SK-N-SH treated with all-trans-retinoic acid at 6 μM for 48 hours (cell line): Measurements from ENCODE around the gene KRTAP10-1.

Source experiments
- ATAC-seq: fragments of 200-7000 bp; cut with Tn5 transposase; 3 replicates; pipeline ENCODE4 v1.9.1; 2020; ENCODE audit warnings: mild to moderate bottlenecking, moderate library complexity
- BACH2 ChIP-seq: fragments of 250-450 bp; sonication (Bioruptor Pico); IDR thresholded peaks from 2 replicates; pipeline ENCODE4 v1.9.0; 2021; ENCODE audit warnings: mild to moderate bottlenecking, borderline replicate concordance
- CSDC2 ChIP-seq: fragments of 250-450 bp; sonication (Bioruptor Pico); IDR thresholded peaks from 2 replicates; pipeline ENCODE4 v1.5.0; 2020; ENCODE audit warnings: mild to moderate bottlenecking, moderate library complexity
- ESRRG ChIP-seq: fragments of 250-450 bp; sonication (Bioruptor Pico); IDR thresholded peaks from 2 replicates; pipeline ENCODE4 v1.6.1; 2021; ENCODE audit warnings: mild to moderate bottlenecking
- GLIS3 ChIP-seq: fragments of 250-450 bp; sonication (Bioruptor Pico); IDR thresholded peaks from 2 replicates; pipeline ENCODE4 v1.5.0; 2020; ENCODE audit warnings: mild to moderate bottlenecking, moderate library complexity
- ISL1 ChIP-seq: fragments of 250-450 bp; sonication (Bioruptor Pico); IDR thresholded peaks from 2 replicates; pipeline ENCODE4 v2.1.2; 2022; ENCODE audit warnings: mild to moderate bottlenecking, moderate library complexity
- PPARA ChIP-seq: fragments of 250-450 bp; sonication (Bioruptor Pico); IDR thresholded peaks from 2 replicates; pipeline ENCODE4 v1.5.0; 2020; ENCODE audit warnings: mild to moderate bottlenecking, borderline replicate concordance
- RARB ChIP-seq: fragments of 250-450 bp; sonication (Bioruptor Pico); IDR thresholded peaks from 2 replicates; pipeline ENCODE4 v1.8.0; 2021; ENCODE audit warnings: mild to moderate bottlenecking, moderate library complexity
- SNAI2 ChIP-seq: fragments of 250-450 bp; sonication (Bioruptor Pico); IDR thresholded peaks from 2 replicates; pipeline ENCODE4 v1.5.0; 2020; ENCODE audit warnings: mild to moderate bottlenecking, moderate library complexity
- TCF4 ChIP-seq: fragments of 250-450 bp; sonication (Bioruptor Pico); IDR thresholded peaks from 2 replicates; pipeline ENCODE4 v1.8.0; 2021; ENCODE audit warnings: mild to moderate bottlenecking, moderate library complexity, borderline replicate concordance
- TOX ChIP-seq: fragments of 250-450 bp; sonication (Bioruptor Pico); IDR thresholded peaks from 2 replicates; pipeline ENCODE4 v1.8.0; 2021; ENCODE audit warnings: mild to moderate bottlenecking, moderate library complexity, borderline replicate concordance
- ZC3H10 ChIP-seq: fragments of 250-450 bp; sonication (Bioruptor Pico); IDR thresholded peaks from 2 replicates; pipeline ENCODE4 v1.5.1; 2021; ENCODE audit warnings: mild to moderate bottlenecking, moderate library complexity
- ZFP3 ChIP-seq: fragments of 250-450 bp; sonication (Bioruptor Pico); IDR thresholded peaks from 2 replicates; pipeline ENCODE4 v1.5.0; 2020; ENCODE audit warnings: mild to moderate bottlenecking, moderate library complexity
- ZFP30 ChIP-seq: fragments of 450-650 bp; formaldehyde crosslinking; IDR thresholded peaks from 2 replicates; pipeline ENCODE4 v1.5.0; 2022; ENCODE audit warnings: mild to moderate bottlenecking, moderate library complexity
- ZNF565 ChIP-seq: fragments of 450-650 bp; formaldehyde crosslinking; conservative IDR thresholded peaks from 2 replicates; pipeline ENCODE4 v1.5.0; 2020; ENCODE audit warnings: low read depth, mild to moderate bottlenecking, moderate library complexity
- ZNF70 ChIP-seq: fragments of 450-650 bp; formaldehyde crosslinking; IDR thresholded peaks from 2 replicates; pipeline ENCODE4 v1.5.0; 2020; ENCODE audit warnings: mild to moderate bottlenecking, moderate library complexity
- ZNF8 ChIP-seq: fragments of 450-650 bp; formaldehyde crosslinking; IDR thresholded peaks from 2 replicates; pipeline ENCODE4 v1.5.0; 2020; ENCODE audit warnings: mild to moderate bottlenecking, moderate library complexity
- TF ChIP-seq, protein P1 (sequence below): fragments of 250-450 bp; sonication (Bioruptor Pico); IDR thresholded peaks from 2 replicates; pipeline ENCODE4 v1.5.1; 2021; ENCODE audit warnings: mild to moderate bottlenecking, moderate library complexity
- TF ChIP-seq, protein P2 (sequence below): fragments of 250-450 bp; sonication (Bioruptor Pico); IDR thresholded peaks from 2 replicates; pipeline ENCODE4 v1.5.1; 2020; ENCODE audit warnings: low read depth, mild to moderate bottlenecking, moderate library complexity
- TF ChIP-seq, protein P3 (sequence below): fragments of 250-450 bp; sonication (Bioruptor Pico); IDR thresholded peaks from 2 replicates; pipeline ENCODE4 v1.8.0; 2020; ENCODE audit warnings: mild to moderate bottlenecking, moderate library complexity, borderline replicate concordance
- TF ChIP-seq, protein P4 (sequence below): fragments of 250-450 bp; sonication (Bioruptor Pico); IDR thresholded peaks from 2 replicates; pipeline ENCODE4 v1.8.0; 2021; ENCODE audit warnings: low read depth, mild to moderate bottlenecking, moderate library complexity, borderline replicate concordance
- TF ChIP-seq, protein P5 (sequence below): fragments of 250-450 bp; sonication (Bioruptor Pico); IDR thresholded peaks from 2 replicates; pipeline ENCODE4 v1.5.0; 2020; ENCODE audit warnings: mild to moderate bottlenecking, moderate library complexity

The KRTAP10-1 gene

DNA sequence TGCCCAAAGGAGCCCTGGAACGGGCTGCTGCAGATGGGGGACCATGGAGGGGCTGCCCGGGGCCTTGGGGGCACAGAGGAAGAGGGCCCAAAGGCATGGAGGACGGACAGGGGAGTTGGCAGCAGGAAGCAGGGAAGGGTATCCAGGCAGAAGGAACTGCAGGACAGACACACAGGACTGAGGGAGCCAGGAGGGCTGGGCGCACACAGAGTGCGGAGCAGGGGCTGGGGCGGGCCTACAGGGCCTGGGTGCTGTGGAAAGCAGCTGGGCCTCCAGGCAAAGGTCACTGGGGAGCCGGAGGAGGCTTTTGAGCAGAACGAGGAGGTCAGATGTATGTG, 28.1 kb downstream of the KRTAP10-1 start:
- ATAC-seq: no peak
- no peak for TF ChIP-seq ZNF8 (CRISPR knock-in tag)
- no peak for TF ChIP-seq ZFP30
- no peak for TF ChIP-seq ZNF70
- no peak for TF ChIP-seq ZFP3 (CRISPR knock-in tag)
- no peak for TF ChIP-seq BACH2 (CRISPR knock-in tag)
- TF ChIP-seq, protein P1, sequence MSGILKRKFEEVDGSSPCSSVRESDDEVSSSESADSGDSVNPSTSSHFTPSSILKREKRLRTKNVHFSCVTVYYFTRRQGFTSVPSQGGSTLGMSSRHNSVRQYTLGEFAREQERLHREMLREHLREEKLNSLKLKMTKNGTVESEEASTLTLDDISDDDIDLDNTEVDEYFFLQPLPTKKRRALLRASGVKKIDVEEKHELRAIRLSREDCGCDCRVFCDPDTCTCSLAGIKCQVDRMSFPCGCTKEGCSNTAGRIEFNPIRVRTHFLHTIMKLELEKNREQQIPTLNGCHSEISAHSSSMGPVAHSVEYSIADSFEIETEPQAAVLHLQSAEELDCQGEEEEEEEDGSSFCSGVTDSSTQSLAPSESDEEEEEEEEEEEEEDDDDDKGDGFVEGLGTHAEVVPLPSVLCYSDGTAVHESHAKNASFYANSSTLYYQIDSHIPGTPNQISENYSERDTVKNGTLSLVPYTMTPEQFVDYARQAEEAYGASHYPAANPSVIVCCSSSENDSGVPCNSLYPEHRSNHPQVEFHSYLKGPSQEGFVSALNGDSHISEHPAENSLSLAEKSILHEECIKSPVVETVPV (CRISPR knock-in tag): no peak
- no peak for TF ChIP-seq ESRRG
- TF ChIP-seq TOX: no peak
- TF ChIP-seq, protein P2, sequence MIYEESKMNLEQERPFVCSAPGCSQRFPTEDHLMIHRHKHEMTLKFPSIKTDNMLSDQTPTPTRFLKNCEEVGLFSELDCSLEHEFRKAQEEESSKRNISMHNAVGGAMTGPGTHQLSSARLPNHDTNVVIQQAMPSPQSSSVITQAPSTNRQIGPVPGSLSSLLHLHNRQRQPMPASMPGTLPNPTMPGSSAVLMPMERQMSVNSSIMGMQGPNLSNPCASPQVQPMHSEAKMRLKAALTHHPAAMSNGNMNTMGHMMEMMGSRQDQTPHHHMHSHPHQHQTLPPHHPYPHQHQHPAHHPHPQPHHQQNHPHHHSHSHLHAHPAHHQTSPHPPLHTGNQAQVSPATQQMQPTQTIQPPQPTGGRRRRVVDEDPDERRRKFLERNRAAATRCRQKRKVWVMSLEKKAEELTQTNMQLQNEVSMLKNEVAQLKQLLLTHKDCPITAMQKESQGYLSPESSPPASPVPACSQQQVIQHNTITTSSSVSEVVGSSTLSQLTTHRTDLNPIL: no peak
- TF ChIP-seq, protein P3, sequence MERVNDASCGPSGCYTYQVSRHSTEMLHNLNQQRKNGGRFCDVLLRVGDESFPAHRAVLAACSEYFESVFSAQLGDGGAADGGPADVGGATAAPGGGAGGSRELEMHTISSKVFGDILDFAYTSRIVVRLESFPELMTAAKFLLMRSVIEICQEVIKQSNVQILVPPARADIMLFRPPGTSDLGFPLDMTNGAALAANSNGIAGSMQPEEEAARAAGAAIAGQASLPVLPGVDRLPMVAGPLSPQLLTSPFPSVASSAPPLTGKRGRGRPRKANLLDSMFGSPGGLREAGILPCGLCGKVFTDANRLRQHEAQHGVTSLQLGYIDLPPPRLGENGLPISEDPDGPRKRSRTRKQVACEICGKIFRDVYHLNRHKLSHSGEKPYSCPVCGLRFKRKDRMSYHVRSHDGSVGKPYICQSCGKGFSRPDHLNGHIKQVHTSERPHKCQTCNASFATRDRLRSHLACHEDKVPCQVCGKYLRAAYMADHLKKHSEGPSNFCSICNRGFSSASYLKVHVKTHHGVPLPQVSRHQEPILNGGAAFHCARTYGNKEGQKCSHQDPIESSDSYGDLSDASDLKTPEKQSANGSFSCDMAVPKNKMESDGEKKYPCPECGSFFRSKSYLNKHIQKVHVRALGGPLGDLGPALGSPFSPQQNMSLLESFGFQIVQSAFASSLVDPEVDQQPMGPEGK (CRISPR knock-in tag): no peak
- TF ChIP-seq RARB (CRISPR knock-in tag): no peak
- TF ChIP-seq SNAI2: no peak
- TF ChIP-seq, protein P4, sequence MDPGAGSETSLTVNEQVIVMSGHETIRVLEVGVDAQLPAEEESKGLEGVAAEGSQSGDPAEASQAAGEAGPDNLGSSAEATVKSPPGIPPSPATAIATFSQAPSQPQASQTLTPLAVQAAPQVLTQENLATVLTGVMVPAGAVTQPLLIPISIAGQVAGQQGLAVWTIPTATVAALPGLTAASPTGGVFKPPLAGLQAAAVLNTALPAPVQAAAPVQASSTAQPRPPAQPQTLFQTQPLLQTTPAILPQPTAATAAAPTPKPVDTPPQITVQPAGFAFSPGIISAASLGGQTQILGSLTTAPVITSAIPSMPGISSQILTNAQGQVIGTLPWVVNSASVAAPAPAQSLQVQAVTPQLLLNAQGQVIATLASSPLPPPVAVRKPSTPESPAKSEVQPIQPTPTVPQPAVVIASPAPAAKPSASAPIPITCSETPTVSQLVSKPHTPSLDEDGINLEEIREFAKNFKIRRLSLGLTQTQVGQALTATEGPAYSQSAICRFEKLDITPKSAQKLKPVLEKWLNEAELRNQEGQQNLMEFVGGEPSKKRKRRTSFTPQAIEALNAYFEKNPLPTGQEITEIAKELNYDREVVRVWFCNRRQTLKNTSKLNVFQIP (CRISPR knock-in tag): no peak
- no peak for TF ChIP-seq ZC3H10
- no peak for TF ChIP-seq TCF4
- no peak for TF ChIP-seq PPARA (CRISPR knock-in tag)
- no peak for TF ChIP-seq ISL1
- TF ChIP-seq, protein P5, sequence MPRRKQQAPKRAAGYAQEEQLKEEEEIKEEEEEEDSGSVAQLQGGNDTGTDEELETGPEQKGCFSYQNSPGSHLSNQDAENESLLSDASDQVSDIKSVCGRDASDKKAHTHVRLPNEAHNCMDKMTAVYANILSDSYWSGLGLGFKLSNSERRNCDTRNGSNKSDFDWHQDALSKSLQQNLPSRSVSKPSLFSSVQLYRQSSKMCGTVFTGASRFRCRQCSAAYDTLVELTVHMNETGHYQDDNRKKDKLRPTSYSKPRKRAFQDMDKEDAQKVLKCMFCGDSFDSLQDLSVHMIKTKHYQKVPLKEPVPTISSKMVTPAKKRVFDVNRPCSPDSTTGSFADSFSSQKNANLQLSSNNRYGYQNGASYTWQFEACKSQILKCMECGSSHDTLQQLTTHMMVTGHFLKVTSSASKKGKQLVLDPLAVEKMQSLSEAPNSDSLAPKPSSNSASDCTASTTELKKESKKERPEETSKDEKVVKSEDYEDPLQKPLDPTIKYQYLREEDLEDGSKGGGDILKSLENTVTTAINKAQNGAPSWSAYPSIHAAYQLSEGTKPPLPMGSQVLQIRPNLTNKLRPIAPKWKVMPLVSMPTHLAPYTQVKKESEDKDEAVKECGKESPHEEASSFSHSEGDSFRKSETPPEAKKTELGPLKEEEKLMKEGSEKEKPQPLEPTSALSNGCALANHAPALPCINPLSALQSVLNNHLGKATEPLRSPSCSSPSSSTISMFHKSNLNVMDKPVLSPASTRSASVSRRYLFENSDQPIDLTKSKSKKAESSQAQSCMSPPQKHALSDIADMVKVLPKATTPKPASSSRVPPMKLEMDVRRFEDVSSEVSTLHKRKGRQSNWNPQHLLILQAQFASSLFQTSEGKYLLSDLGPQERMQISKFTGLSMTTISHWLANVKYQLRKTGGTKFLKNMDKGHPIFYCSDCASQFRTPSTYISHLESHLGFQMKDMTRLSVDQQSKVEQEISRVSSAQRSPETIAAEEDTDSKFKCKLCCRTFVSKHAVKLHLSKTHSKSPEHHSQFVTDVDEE (CRISPR knock-in tag): no peak
- no peak for TF ChIP-seq CSDC2

DNA sequence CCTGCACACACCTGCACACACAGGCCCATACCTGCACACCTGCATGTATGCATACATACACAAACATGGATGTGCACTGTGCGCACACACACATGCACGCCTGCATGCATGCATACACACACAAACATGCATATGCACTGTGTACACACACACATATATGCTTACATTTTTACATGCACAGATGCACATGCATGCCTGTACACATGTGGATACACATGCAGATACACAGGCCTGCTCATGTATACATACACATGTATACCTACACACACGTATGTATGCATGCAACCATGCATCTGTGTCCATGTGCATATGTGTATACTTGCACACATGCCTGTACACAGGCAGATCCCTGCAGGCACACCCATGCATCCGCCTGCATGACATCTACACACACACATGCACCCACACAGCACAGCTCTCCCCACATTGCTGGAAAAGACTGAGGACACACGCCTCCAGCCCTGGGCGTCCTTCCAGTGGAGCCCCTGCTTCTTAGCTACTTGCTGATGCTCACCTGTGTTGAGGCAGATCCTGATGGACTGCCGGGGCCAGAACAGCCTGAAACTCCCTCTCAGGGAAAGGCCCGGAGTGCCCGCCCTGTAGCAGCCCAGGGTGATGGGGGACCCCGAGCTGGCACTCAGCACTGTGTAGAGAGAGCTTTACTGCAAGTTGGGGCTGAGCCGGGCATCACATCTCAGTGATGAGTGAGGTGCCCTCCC, 28.6 kb downstream of the KRTAP10-1 start:
- TF ChIP-seq ISL1 (no peak), TOX (no peak), GLIS3 (CRISPR knock-in tag) (no peak), ZNF565 (CRISPR knock-in tag) (no peak), ZNF70 (no peak), PPARA (CRISPR knock-in tag) (no peak), ZFP30 (no peak), TCF4 (no peak)
- TF ChIP-seq, protein P1 (CRISPR knock-in tag): no peak
- no peak for ATAC-seq
